Hematopoietic multipotent progenitor cell treated with erythropoietin and hydrocortisone succinate and interleukin-3 and kit ligand, for 17 days (in vitro differentiated cells): Measurements from ENCODE around the gene SORD.
"Not testable (repeated sequence)": the region's sequence is repeated elsewhere in the genome, so short reads cannot be mapped to it uniquely, and the experiment has no call there.

Source experiments
- DNase-seq: peaks from one replicate; pipeline ENCODE4 v3.0.0-alpha.2; 2015; ENCODE audit warnings: low spot score

SORD gene

GRCh38 chr15:45062301-45062700 is 39.3 kb downstream of the SORD start:
- not testable (repeated sequence) for DNase-seq

GRCh38 chr15:45064386-45064785 is 41.4 kb downstream of the SORD start:
- DNase-seq, result no peak

- DNase-seq, result not testable (repeated sequence)
Observed at GRCh38 chr15:45069942-45070360, 47.0 kb downstream of the SORD start.

GRCh38 chr15:45073602-45074001 is 50.6 kb downstream of the SORD start:
- not testable (repeated sequence) for DNase-seq

GRCh38 chr15:45075440-45076320 is 52.7 kb downstream of the SORD start:
- not testable (repeated sequence) for DNase-seq

GRCh38 chr15:45077391-45077790 is 54.4 kb downstream of the SORD start:
- not testable (repeated sequence) for DNase-seq

- not testable (repeated sequence) for DNase-seq
Observed at GRCh38 chr15:45079201-45079600, 56.2 kb downstream of the SORD start.

- not testable (repeated sequence) for DNase-seq
Observed at GRCh38 chr15:45079628-45080246, 56.7 kb downstream of the SORD start.

GRCh38 chr15:45080593-45080992 is 57.6 kb downstream of the SORD start:
- DNase-seq, result not testable (repeated sequence)

GRCh38 chr15:45082412-45082811 is 59.4 kb downstream of the SORD start:
- not testable (repeated sequence) for DNase-seq

- no peak for DNase-seq
Observed at GRCh38 chr15:45083223-45083622, 60.2 kb downstream of the SORD start.

- no peak for DNase-seq
Observed at GRCh38 chr15:45084163-45084562, 61.2 kb downstream of the SORD start.

GRCh38 chr15:45087513-45087912 is 64.5 kb downstream of the SORD start:
- DNase-seq, result no peak

- no peak for DNase-seq
Observed at GRCh38 chr15:45088801-45089711, 66.1 kb downstream of the SORD start.

- no peak for DNase-seq
Observed at GRCh38 chr15:45089712-45090373, 66.8 kb downstream of the SORD start.

- DNase-seq, result no peak
Observed at GRCh38 chr15:45091161-45091560, 68.2 kb downstream of the SORD start.

- no peak for DNase-seq
Observed at GRCh38 chr15:45091576-45091975, 68.6 kb downstream of the SORD start.

- no peak for DNase-seq
Observed at GRCh38 chr15:45093013-45093412, 70.0 kb downstream of the SORD start.

- DNase-seq, result no peak
Observed at GRCh38 chr15:45093622-45094357, 70.8 kb downstream of the SORD start.

- DNase-seq, result no peak
Observed at GRCh38 chr15:45094358-45094730, 71.3 kb downstream of the SORD start.

- DNase-seq, result no peak
Observed at GRCh38 chr15:45095661-45096060, 72.7 kb downstream of the SORD start.
